Nephron (organoid): ENCODE results near the gene NPC1L1.

Experiments used
- H3K27ac Mint-ChIP-seq, 3 experiments: 2 replicates each; pipeline ENCODE4 v1.8.0; 2020; ENCODE audit warnings: mixed read lengths in 3 of 3, mild to moderate bottlenecking in 2 of 3, moderate library complexity in 1 of 3
- H3K27me3 Mint-ChIP-seq: 2 replicates; pipeline ENCODE4 v1.8.0; 2021; ENCODE audit warnings: low read depth, mild to moderate bottlenecking, moderate library complexity, mixed read lengths
- H3K36me3 Mint-ChIP-seq: 2 replicates; pipeline ENCODE4 v1.8.0; 2020; ENCODE audit warnings: low read depth, mixed read lengths
- H3K4me1 Mint-ChIP-seq: 2 replicates; pipeline ENCODE4 v1.8.0; 2020; ENCODE audit warnings: mixed read lengths
- H3K4me3 Mint-ChIP-seq, 3 experiments: 2 replicates each; pipeline ENCODE4 v1.8.0; 2020; ENCODE audit warnings: mild to moderate bottlenecking in 3 of 3, mixed read lengths in 3 of 3, moderate library complexity in 2 of 3
- H3K9me3 Mint-ChIP-seq: 2 replicates; pipeline ENCODE4 v1.8.0; 2020; ENCODE audit warnings: mixed read lengths
- CTCF ChIP-seq, 3 experiments: fragments of 200-600 bp; sonication (generic); IDR thresholded peaks; one replicate each; pipeline ENCODE4 v1.5.0; 2021; ENCODE audit warnings: antibody characterized with exemption in 3 of 3; ENCODE audit not compliant: unreplicated experiment in 3 of 3

The NPC1L1 gene, protein sequence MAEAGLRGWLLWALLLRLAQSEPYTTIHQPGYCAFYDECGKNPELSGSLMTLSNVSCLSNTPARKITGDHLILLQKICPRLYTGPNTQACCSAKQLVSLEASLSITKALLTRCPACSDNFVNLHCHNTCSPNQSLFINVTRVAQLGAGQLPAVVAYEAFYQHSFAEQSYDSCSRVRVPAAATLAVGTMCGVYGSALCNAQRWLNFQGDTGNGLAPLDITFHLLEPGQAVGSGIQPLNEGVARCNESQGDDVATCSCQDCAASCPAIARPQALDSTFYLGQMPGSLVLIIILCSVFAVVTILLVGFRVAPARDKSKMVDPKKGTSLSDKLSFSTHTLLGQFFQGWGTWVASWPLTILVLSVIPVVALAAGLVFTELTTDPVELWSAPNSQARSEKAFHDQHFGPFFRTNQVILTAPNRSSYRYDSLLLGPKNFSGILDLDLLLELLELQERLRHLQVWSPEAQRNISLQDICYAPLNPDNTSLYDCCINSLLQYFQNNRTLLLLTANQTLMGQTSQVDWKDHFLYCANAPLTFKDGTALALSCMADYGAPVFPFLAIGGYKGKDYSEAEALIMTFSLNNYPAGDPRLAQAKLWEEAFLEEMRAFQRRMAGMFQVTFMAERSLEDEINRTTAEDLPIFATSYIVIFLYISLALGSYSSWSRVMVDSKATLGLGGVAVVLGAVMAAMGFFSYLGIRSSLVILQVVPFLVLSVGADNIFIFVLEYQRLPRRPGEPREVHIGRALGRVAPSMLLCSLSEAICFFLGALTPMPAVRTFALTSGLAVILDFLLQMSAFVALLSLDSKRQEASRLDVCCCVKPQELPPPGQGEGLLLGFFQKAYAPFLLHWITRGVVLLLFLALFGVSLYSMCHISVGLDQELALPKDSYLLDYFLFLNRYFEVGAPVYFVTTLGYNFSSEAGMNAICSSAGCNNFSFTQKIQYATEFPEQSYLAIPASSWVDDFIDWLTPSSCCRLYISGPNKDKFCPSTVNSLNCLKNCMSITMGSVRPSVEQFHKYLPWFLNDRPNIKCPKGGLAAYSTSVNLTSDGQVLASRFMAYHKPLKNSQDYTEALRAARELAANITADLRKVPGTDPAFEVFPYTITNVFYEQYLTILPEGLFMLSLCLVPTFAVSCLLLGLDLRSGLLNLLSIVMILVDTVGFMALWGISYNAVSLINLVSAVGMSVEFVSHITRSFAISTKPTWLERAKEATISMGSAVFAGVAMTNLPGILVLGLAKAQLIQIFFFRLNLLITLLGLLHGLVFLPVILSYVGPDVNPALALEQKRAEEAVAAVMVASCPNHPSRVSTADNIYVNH (N-terminal part only)

DNA sequence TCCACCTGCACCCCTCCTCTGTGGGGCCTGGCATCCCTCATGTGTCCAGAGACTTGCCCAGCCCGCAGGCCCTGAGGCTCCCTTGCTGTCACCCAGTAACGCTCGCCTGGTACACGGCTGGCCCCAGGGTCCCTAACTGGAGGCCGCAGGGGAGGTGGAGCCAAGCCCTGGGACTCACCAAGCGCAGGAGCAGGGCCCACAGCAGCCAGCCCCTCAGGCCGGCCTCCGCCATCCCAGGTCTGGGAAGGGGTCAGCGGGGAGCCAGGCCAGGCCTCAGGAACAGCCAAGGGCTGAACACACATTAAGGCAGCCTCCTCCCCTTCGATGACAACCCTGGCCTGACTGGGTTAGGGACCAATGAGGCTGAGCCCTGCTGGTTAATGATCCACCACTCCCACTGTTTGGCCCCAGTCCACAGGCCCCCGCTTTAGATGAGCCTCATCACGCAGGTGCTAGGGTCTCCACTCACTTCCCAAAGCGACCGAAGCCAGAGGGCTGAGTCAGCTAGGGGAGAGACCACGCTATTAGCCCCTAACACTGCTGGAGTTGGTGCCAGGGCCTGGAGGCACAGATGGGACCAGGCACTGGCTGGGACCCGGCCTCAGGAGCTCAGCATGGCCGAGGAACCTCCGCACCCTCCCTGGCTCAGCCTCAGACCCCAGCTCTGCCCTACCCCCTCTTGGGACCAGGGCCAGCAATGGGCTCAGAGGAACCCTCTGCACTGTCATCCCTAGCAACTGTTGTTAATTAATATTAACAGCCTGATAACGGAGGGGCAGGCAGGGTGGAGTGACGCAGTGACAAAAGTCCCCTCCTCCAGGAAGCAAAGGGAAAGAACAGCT is at the start of gene NPC1L1:
Gene NPC1L1 (minus strand): TSS at position 303 of the 842 bp plus-strand sequence. CDS start 71 bp downstream, at position 232.
- H3K36me3 Mint-ChIP-seq, result no peaks in the 10 kb centered on the region
- no peak within 1 kb of the TSS for H3K4me3 Mint-ChIP-seq
- peak within 1 kb of the TSS in 1 of 3 experiments; percentile 63 for H3K27ac Mint-ChIP-seq
- no peaks in the 10 kb centered on the region for H3K9me3 Mint-ChIP-seq
- H3K4me1 Mint-ChIP-seq, result no peaks in the 10 kb centered on the region
- no peaks in the 10 kb centered on the region for H3K27me3 Mint-ChIP-seq
- TF ChIP-seq CTCF (IDR thresholded peaks at IDR 0.05; ENCODE audit: unreplicated experiment in 3 of 3), result no peak

- H3K4me1 Mint-ChIP-seq, result no peaks in the 10 kb centered on the region
- no peaks in the 10 kb centered on the region for H3K36me3 Mint-ChIP-seq
- no peak overlapping the region for H3K27ac Mint-ChIP-seq
- peaks cover 11% of the 10 kb centered on the region for H3K27me3 Mint-ChIP-seq
- H3K4me3 Mint-ChIP-seq, result no peak overlapping the region
- H3K9me3 Mint-ChIP-seq, result no peaks in the 10 kb centered on the region
- TF ChIP-seq CTCF (IDR thresholded peaks at IDR 0.05; ENCODE audit: unreplicated experiment in 3 of 3), result no peak
These were observed 49.8 kb upstream of the NPC1L1 start for GRCh38 chr7:44590910-44591309.

- Mint-ChIP-seq H3K4me1 (no peaks in the 10 kb centered on the region), H3K9me3 (no peaks in the 10 kb centered on the region), H3K4me3 (no peak overlapping the region), H3K27ac (peak overlapping the region in 1 of 3 experiments; percentile 35), H3K27me3 (peaks cover 6% of the 10 kb centered on the region), H3K36me3 (no peaks in the 10 kb centered on the region)
- peak; percentile 54 to 59 (median 56) for TF ChIP-seq CTCF (IDR thresholded peaks at IDR 0.05; ENCODE audit: unreplicated experiment in 3 of 3)
These were observed 46.9 kb upstream of the NPC1L1 start for GRCh38 chr7:44587843-44588711.

- Mint-ChIP-seq H3K9me3 (no peaks in the 10 kb centered on the region), H3K27me3 (peaks cover 6% of the 10 kb centered on the region), H3K4me1 (peaks cover 27% of the 10 kb centered on the region), H3K4me3 (peak overlapping the region; percentile 86 to 91 (median 91)), H3K36me3 (peaks cover 21% of the 10 kb centered on the region), H3K27ac (peak overlapping the region; percentile 97 to 99 (median 99))
- no peak for TF ChIP-seq CTCF (IDR thresholded peaks at IDR 0.05; ENCODE audit: unreplicated experiment in 3 of 3)
These were observed 42.2 kb upstream of the NPC1L1 start for GRCh38 chr7:44583146-44583865.
